Islet precursor cell (in vitro differentiated cells): Measurements from ENCODE around the gene LRRFIP2.
"Not testable (repeated sequence)": the region's sequence is repeated elsewhere in the genome, so short reads cannot be mapped to it uniquely, and the experiment has no call there.

ENCODE experiments used
- DNase-seq: peaks from one replicate; pipeline ENCODE4 v3.0.0-alpha.2; 2018

Gene LRRFIP2

GRCh38 chr3:37183375-37183831, 9.0 kb upstream of the LRRFIP2 start:
- no peak for DNase-seq

GRCh38 chr3:37182816-37183215, 8.4 kb upstream of the LRRFIP2 start:
- DNase-seq: no peak

GRCh38 chr3:37181756-37182155, 7.4 kb upstream of the LRRFIP2 start:
- DNase-seq: no peak

- DNase-seq: no peak
These were observed 5.0 kb upstream of the LRRFIP2 start for GRCh38 chr3:37179144-37179967.

GRCh38 chr3:37173806-37174205, 576 bp downstream of the LRRFIP2 start:
- no peak for DNase-seq

GRCh38 chr3:37171144-37171543, 3.2 kb downstream of the LRRFIP2 start:
- DNase-seq: no peak

GRCh38 chr3:37170513-37170912, 3.9 kb downstream of the LRRFIP2 start:
- no peak for DNase-seq

GRCh38 chr3:37170060-37170459, 4.3 kb downstream of the LRRFIP2 start:
- DNase-seq: no peak

GRCh38 chr3:37168896-37169295, 5.5 kb downstream of the LRRFIP2 start:
- DNase-seq: no peak

- peak; percentile 86 for DNase-seq
These were observed 10.9 kb downstream of the LRRFIP2 start for GRCh38 chr3:37163262-37164015.

GRCh38 chr3:37162501-37163245, 11.7 kb downstream of the LRRFIP2 start:
- DNase-seq: no peak

GRCh38 chr3:37161351-37161750, 13.0 kb downstream of the LRRFIP2 start:
- no peak for DNase-seq

GRCh38 chr3:37155782-37156181, 18.6 kb downstream of the LRRFIP2 start:
- DNase-seq: no peak

GRCh38 chr3:37154668-37155314, 19.6 kb downstream of the LRRFIP2 start:
- DNase-seq: no peak

- DNase-seq: no peak
These were observed 23.8 kb downstream of the LRRFIP2 start for GRCh38 chr3:37150621-37151020.

- no peak for DNase-seq
These were observed 25.1 kb downstream of the LRRFIP2 start for GRCh38 chr3:37149257-37149656.

- no peak for DNase-seq
These were observed 26.2 kb downstream of the LRRFIP2 start for GRCh38 chr3:37148208-37148607.

GRCh38 chr3:37147666-37148065, 26.7 kb downstream of the LRRFIP2 start:
- DNase-seq: no peak

GRCh38 chr3:37146927-37147326, 27.5 kb downstream of the LRRFIP2 start:
- not testable (repeated sequence) for DNase-seq

- no peak for DNase-seq
These were observed 28.8 kb downstream of the LRRFIP2 start for GRCh38 chr3:37145611-37146010.

GRCh38 chr3:37144806-37145205, 29.6 kb downstream of the LRRFIP2 start:
- no peak for DNase-seq

GRCh38 chr3:37143821-37144220, 30.6 kb downstream of the LRRFIP2 start:
- no peak for DNase-seq

- no peak for DNase-seq
These were observed 32.7 kb downstream of the LRRFIP2 start for GRCh38 chr3:37141676-37142075.
